ENCODE data around the gene COX4I2.

DNA sequence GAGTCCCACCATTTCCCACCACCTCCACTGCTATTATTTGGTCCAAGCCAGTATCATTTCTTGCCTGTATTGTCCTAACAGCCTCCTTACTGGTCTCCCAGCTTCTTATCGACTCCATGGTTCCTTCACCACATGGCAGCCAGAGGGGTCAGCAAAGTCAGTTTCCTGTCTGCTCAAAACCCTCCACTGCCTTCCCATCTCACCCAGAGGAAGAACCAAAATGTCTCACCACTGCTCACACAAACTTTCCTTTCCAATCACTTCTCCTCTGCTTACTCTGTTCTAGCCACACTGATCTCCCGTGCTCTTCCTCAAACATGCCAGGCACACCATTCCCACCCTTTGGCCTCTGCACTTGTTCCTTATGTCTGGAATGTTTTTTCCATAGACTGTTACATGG, 45.2 kb downstream of the COX4I2 start:
- TF ChIP-seq, protein P1, sequence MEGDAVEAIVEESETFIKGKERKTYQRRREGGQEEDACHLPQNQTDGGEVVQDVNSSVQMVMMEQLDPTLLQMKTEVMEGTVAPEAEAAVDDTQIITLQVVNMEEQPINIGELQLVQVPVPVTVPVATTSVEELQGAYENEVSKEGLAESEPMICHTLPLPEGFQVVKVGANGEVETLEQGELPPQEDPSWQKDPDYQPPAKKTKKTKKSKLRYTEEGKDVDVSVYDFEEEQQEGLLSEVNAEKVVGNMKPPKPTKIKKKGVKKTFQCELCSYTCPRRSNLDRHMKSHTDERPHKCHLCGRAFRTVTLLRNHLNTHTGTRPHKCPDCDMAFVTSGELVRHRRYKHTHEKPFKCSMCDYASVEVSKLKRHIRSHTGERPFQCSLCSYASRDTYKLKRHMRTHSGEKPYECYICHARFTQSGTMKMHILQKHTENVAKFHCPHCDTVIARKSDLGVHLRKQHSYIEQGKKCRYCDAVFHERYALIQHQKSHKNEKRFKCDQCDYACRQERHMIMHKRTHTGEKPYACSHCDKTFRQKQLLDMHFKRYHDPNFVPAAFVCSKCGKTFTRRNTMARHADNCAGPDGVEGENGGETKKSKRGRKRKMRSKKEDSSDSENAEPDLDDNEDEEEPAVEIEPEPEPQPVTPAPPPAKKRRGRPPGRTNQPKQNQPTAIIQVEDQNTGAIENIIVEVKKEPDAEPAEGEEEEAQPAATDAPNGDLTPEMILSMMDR (conservative IDR thresholded peaks at IDR 0.05; ENCODE audit: low read depth, low read length), result no peak
- no peak for TF ChIP-seq EZH2 (IDR thresholded peaks at IDR 0.05; ENCODE audit: borderline replicate concordance, low read depth, low read length, poor library complexity, severe bottlenecking)

Measured in A673 (cell line).